PC-9 (cell line): ENCODE measurements around the gene MBD5. TPM values are rescaled to one million over a fixed set of nuclear protein-coding genes. Genes with fewer than 3 reads are reported as not detected.
"Not testable (repeated sequence)": the region's sequence is repeated elsewhere in the genome, so short reads cannot be mapped to it uniquely, and the experiment has no call there.

Source experiments
- BruUV-seq: library from RNA; stranded (reverse); fragments of 400-500 nt; replicated peaks from 2 replicates; lab custom pipeline; 2021; lab: Mats Ljungman, UMichigan
- CTCF ChIA-PET: fragments of 300-600 bp; sonication (Branson Sonifier 250); formaldehyde crosslinking; loops from one replicate; lab custom pipeline; 2022; ENCODE audit warnings: antibody characterized with exemption; lab: Charles Lee
- POLR2A ChIA-PET: fragments of 300-600 bp; sonication (Branson Sonifier 250); formaldehyde crosslinking; loops from one replicate; lab custom pipeline; 2022; ENCODE audit warnings: antibody characterized with exemption; ENCODE audit not compliant: unreplicated experiment; lab: Charles Lee
- DNase-seq, 2 experiments: peaks; one replicate each; pipeline versions ENCODE4 v3.0.0 to v3.0.0-alpha.2; 2015 to 2022; ENCODE audit warnings: mixed read lengths in 1 of 2
- H2AFZ ChIP-seq: fragments of 200-600 bp; sonication (generic); 2 replicates; pipeline ENCODE4 v1.8.1; 2017; ENCODE audit warnings: antibody characterized with exemption
- H3F3A ChIP-seq: fragments of 200-600 bp; sonication (generic); 2 replicates; pipeline ENCODE4 v1.8.1; 2017; ENCODE audit warnings: antibody characterized with exemption, mild to moderate bottlenecking, low read depth; ENCODE audit not compliant: insufficient read depth
- H3K27ac ChIP-seq: fragments of 200-600 bp; sonication (generic); 2 replicates; pipeline ENCODE4 v1.6.1; 2016; ENCODE audit warnings: mixed run types
- H3K27me3 ChIP-seq: fragments of 200-600 bp; sonication (generic); 2 replicates; pipeline ENCODE4 v1.6.1; 2016; ENCODE audit warnings: low read depth, mixed run types; ENCODE audit not compliant: insufficient read depth
- H3K36me3 ChIP-seq: fragments of 200-600 bp; sonication (generic); 2 replicates; pipeline ENCODE4 v1.6.1; 2016; ENCODE audit warnings: low read depth, mixed run types
- H3K4me1 ChIP-seq: fragments of 200-600 bp; sonication (generic); replicated peaks from 2 replicates; pipeline ENCODE4 v1.6.1; 2016; ENCODE audit warnings: mixed run types; ENCODE audit not compliant: insufficient read depth
- H3K4me2 ChIP-seq: fragments of 200-600 bp; sonication (generic); 2 replicates; pipeline ENCODE4 v1.6.1; 2017; ENCODE audit warnings: mixed run types
- H3K4me3 ChIP-seq: fragments of 200-600 bp; sonication (generic); 2 replicates; pipeline ENCODE4 v1.6.1; 2016; ENCODE audit warnings: mixed run types
- H3K79me2 ChIP-seq: fragments of 200-600 bp; sonication (generic); 2 replicates; pipeline ENCODE4 v1.6.1; 2017; ENCODE audit warnings: low read depth, mixed run types
- H3K9me2 ChIP-seq: fragments of 200-600 bp; sonication (generic); 2 replicates; pipeline ENCODE4 v1.8.1; 2017; ENCODE audit warnings: mild to moderate bottlenecking; ENCODE audit not compliant: insufficient read depth
- H3K9me3 ChIP-seq: fragments of 200-600 bp; sonication (generic); 2 replicates; pipeline ENCODE4 v1.8.1; 2016; ENCODE audit warnings: low read depth; ENCODE audit not compliant: insufficient read depth
- H4K20me1 ChIP-seq: fragments of 200-600 bp; sonication (generic); 2 replicates; pipeline ENCODE4 v1.8.1; 2017; ENCODE audit not compliant: insufficient read depth
- EZH2 ChIP-seq: fragments of 200-600 bp; sonication (generic); IDR thresholded peaks from 2 replicates; pipeline ENCODE4 v1.8.0; 2017; ENCODE audit warnings: antibody characterized with exemption, low read depth
- intact Hi-C: fragments of 100-400 bp; cut with micrococcal nuclease; formaldehyde crosslinking; loops from one replicate; pipeline ENCODE4 v1.10.0; 2022; ENCODE audit not compliant: unreplicated experiment
- total RNA-seq: library from RNA; stranded (reverse); gene quantifications from 2 replicates; pipeline ENCODE4 v1.2.3, GENCODE V29; 2021
- TF ChIP-seq, protein P1 (sequence below): fragments of 200-600 bp; sonication (generic); conservative IDR thresholded peaks from 2 replicates; pipeline ENCODE4 v1.6.1; 2017; ENCODE audit warnings: mixed run types, antibody characterized with exemption, mild to moderate bottlenecking, moderate library complexity

The MBD5 gene
- total RNA-seq, 1 experiment from 2014 or later: 46.5 TPM

DNA sequence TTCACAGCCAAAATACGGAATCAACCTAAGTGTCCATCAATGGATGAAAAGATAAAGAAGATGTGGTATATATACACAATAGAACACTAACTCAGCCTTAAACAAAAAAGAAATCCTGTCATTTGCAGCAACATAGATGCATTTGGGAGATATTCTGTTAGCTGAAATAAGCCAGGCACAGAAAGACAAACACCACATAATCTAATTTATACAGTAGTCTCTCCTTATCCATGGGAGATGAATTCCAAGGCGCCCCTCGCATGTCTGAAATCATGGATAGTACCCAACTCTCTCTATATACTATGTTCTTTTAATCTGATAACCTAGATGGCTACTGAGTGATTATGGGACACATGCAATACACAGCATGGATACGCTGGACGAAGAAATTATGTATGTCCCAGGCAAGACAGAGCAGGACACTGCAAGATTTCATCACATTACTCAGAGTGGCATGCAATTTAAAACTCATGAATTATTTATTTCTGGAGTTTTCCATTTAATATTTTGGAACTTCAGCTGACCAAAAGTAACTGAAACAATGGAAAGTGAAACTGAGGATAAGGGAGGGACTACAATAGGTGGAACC, 39.9 kb upstream of the MBD5 start:
- Histone ChIP-seq H3K4me3 (no peak overlapping the region), H3K27me3 (no peaks in the 10 kb centered on the region), H2AFZ (no peak overlapping the region), H3K36me3 (no peaks in the 10 kb centered on the region), H3K9me2 (no peaks in the 10 kb centered on the region), H3K79me2 (peaks cover 55% of the 10 kb centered on the region; the same call in 1 of the 2 replicates), H4K20me1 (no peaks in the 10 kb centered on the region), H3K4me2 (no peak overlapping the region), H3F3A (no peaks in the 10 kb centered on the region), H3K9me3 (no peaks in the 10 kb centered on the region), H3K27ac (no peak overlapping the region), H3K4me1 (no peaks in the 10 kb centered on the region)
- no TSS peak for BruUV-seq
- TF ChIP-seq EZH2: no peak
- TF ChIP-seq, protein P1, sequence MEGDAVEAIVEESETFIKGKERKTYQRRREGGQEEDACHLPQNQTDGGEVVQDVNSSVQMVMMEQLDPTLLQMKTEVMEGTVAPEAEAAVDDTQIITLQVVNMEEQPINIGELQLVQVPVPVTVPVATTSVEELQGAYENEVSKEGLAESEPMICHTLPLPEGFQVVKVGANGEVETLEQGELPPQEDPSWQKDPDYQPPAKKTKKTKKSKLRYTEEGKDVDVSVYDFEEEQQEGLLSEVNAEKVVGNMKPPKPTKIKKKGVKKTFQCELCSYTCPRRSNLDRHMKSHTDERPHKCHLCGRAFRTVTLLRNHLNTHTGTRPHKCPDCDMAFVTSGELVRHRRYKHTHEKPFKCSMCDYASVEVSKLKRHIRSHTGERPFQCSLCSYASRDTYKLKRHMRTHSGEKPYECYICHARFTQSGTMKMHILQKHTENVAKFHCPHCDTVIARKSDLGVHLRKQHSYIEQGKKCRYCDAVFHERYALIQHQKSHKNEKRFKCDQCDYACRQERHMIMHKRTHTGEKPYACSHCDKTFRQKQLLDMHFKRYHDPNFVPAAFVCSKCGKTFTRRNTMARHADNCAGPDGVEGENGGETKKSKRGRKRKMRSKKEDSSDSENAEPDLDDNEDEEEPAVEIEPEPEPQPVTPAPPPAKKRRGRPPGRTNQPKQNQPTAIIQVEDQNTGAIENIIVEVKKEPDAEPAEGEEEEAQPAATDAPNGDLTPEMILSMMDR: no peak
- POLR2A ChIA-PET: no interaction called here
- CTCF ChIA-PET: no interaction called here
- no peak for DNase-seq
- intact Hi-C loops: no loop called here

DNA sequence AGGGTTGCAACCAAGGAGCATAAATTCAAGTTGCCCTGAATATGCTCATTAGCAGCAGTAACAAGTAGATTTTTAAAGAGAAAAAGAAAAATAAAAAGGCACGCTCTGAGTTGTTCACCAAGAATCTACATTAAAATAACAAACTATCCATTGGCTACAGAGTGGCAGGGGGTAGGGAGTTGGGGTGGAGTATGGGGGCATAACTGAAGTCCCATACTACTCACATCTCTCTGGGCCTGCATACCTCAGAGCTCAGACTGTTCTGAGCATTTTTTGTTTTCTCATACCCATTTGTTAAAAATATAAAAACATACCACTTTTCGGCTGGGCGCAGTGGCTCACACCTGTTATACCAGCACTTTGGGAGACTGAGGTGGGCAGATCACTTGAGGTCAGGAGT, 31.8 kb upstream of the MBD5 start:
- Histone ChIP-seq H3K27ac (no peak overlapping the region), H3F3A (no peaks in the 10 kb centered on the region), H4K20me1 (peaks cover 9% of the 10 kb centered on the region; the same call in 1 of the 2 replicates), H3K79me2 (peaks cover 46% of the 10 kb centered on the region), H3K4me1 (no peaks in the 10 kb centered on the region), H3K9me2 (no peaks in the 10 kb centered on the region), H3K9me3 (no peaks in the 10 kb centered on the region), H3K4me2 (no peak overlapping the region), H3K36me3 (no peaks in the 10 kb centered on the region), H2AFZ (no peak overlapping the region), H3K4me3 (no peak overlapping the region), H3K27me3 (no peaks in the 10 kb centered on the region)
- DNase-seq: no peak
- ChIA-PET CTCF (interaction anchor here (1.3 kb wide), 1 partner anchor 520 kb away, joined by 6 read pairs; no protein-coding TSS in a partner anchor), POLR2A (no interaction called here)
- intact Hi-C loops: loop anchor here (1.0 kb wide), 1 partner anchor 1001 kb away; no protein-coding TSS in a partner anchor
- BruUV-seq: no TSS peak
- no peak for TF ChIP-seq EZH2
- TF ChIP-seq, protein P1: no peak

DNA sequence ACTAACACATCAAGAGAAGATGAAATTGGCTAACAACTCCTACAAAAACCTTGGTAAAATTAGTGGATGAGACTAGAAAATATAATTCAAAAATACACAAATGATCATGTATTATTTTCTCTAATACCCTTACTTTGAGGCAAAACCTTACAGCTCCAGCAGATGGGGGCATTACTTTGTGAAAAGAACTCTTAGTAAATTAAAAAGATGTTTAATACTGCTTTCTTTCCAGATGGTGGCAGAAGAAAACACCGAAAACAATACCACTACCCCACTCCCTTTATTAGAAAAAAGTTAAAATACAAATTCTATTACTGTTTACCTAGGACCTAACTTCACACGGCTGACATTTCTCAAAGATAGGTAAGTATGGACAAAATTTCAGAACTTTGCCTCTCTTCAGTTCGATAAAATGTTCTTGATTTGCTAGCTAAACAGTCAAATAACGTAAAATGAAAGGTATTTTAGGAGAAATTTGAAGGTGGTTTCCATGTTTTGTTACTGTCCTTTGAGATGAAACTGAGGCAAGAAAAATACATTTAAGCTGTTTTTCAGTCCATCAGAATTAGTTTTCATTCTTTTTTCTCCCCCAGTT, 31.0 kb upstream of the MBD5 start:
- POLR2A ChIA-PET: interaction anchor here (0.9 kb wide), 1 partner anchor 31 kb away, joined by 8 read pairs; the partner anchor contains the start of genes MBD5 and ORC4
- Histone ChIP-seq H3F3A (no peaks in the 10 kb centered on the region), H3K4me1 (no peaks in the 10 kb centered on the region), H3K27me3 (no peaks in the 10 kb centered on the region), H3K36me3 (no peaks in the 10 kb centered on the region), H2AFZ (no peak overlapping the region), H3K9me2 (no peaks in the 10 kb centered on the region), H3K27ac (no peak overlapping the region), H3K4me2 (no peak overlapping the region), H3K79me2 (peaks cover 52% of the 10 kb centered on the region), H4K20me1 (peaks cover 9% of the 10 kb centered on the region; the same call in 1 of the 2 replicates), H3K9me3 (no peaks in the 10 kb centered on the region), H3K4me3 (no peak overlapping the region)
- TF ChIP-seq, protein P1: peak; percentile 67
- no peak for TF ChIP-seq EZH2
- intact Hi-C loops: loop anchor here (1.0 to 5.0 kb wide), 3 partner anchors 519 to 1047 kb away; partner anchors contain the start of gene LYPD6B
- DNase-seq: no peak
- BruUV-seq: no TSS peak
- CTCF ChIA-PET: interaction anchor here (0.5 to 1.3 kb wide), 2 partner anchors 519 to 588 kb away, joined by 6 to 7 read pairs; no protein-coding TSS in a partner anchor

DNA sequence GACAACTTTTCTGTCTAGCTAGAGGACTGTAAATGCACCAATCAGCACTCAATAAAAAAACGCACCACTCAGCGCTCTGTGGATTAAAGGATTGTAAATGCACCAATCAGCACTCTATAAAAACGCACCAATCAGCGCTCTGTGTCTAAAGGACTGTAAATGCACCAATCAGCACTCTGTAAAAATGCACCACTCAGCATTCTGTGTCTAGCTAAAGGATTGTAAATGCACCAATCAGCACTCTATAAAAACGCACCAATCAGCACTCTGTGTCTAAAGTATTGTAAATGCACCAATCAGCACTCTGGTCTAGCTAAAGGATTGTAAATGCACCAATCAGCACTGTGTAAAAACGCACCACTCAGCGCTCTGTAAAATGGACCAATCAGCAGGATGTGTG, 25.9 kb upstream of the MBD5 start:
- H3K27me3 ChIP-seq, H3K36me3 ChIP-seq, DNase-seq, H3K4me2 ChIP-seq, H3K27ac ChIP-seq, BruUV-seq, H3K9me2 ChIP-seq, H3K4me1 ChIP-seq, POLR2A ChIA-PET, H2AFZ ChIP-seq, H3F3A ChIP-seq, CTCF ChIA-PET, H3K9me3 ChIP-seq, H3K4me3 ChIP-seq: not testable (repeated sequence)
- Histone ChIP-seq H4K20me1 (peaks cover 12% of the 10 kb centered on the region), H3K79me2 (peaks cover 56% of the 10 kb centered on the region)
- intact Hi-C loops: loop anchor here (5.0 kb wide), 1 partner anchor 1042 kb away; the partner anchor contains the start of gene LYPD6B
